Stimulated activated naive B cell treated with anti-CD40 and anti-IgM and Interleukin-4, amounts not matched to agents 10 μg/mL and 1 μg/mL and 100 μg/mL, for 72 hours (primary cell): ENCODE data around the gene LMF1.
"Not testable (repeated sequence)": the region's sequence is repeated elsewhere in the genome, so short reads cannot be mapped to it uniquely, and the experiment has no call there.

Source experiments
- ATAC-seq, 2 donors: fragments of 150-1000 bp; cut with Tn5 transposase; replicated peaks; 2 replicates each; pipeline ENCODE4 v1.10.0; 2021; ENCODE audit warnings: moderate library complexity in 1 of 2
- DNase-seq: peaks from one replicate; pipeline ENCODE4 v3.0.0; 2021
- H3K27ac Mint-ChIP-seq: one replicate; pipeline ENCODE4 v1.8.0; 2022; ENCODE audit warnings: mild to moderate bottlenecking, mixed read lengths
- H3K27me3 Mint-ChIP-seq, 2 donors: one replicate each; pipeline ENCODE4 v1.8.0; 2022; ENCODE audit warnings: mixed read lengths in 2 of 2
- H3K36me3 Mint-ChIP-seq, 2 donors: one replicate each; pipeline ENCODE4 v1.8.0; 2022; ENCODE audit warnings: mixed read lengths in 2 of 2, mild to moderate bottlenecking in 1 of 2
- H3K4me1 Mint-ChIP-seq, 2 donors: one replicate each; pipeline ENCODE4 v1.8.0; 2022; ENCODE audit warnings: mixed read lengths in 2 of 2, mild to moderate bottlenecking in 1 of 2
- H3K4me3 Mint-ChIP-seq, 2 donors: one replicate each; pipeline ENCODE4 v1.8.0; 2022; ENCODE audit warnings: mild to moderate bottlenecking in 2 of 2, mixed read lengths in 2 of 2, moderate library complexity in 1 of 2
- H3K9me3 Mint-ChIP-seq, 2 donors: one replicate each; pipeline ENCODE4 v1.8.0; 2022; ENCODE audit warnings: mixed read lengths in 2 of 2, mild to moderate bottlenecking in 1 of 2

The LMF1 gene

GRCh38 chr16:948767-949166, 22.0 kb downstream of the LMF1 start:
- not testable (repeated sequence) for DNase-seq, H3K4me1 Mint-ChIP-seq, H3K4me3 Mint-ChIP-seq, H3K27me3 Mint-ChIP-seq, ATAC-seq, H3K27ac Mint-ChIP-seq
- Mint-ChIP-seq H3K9me3 (peaks cover 5 to 10% of the 10 kb centered on the region in 2 donors), H3K36me3 (peaks cover 39 to 46% of the 10 kb centered on the region in 2 donors)

DNA sequence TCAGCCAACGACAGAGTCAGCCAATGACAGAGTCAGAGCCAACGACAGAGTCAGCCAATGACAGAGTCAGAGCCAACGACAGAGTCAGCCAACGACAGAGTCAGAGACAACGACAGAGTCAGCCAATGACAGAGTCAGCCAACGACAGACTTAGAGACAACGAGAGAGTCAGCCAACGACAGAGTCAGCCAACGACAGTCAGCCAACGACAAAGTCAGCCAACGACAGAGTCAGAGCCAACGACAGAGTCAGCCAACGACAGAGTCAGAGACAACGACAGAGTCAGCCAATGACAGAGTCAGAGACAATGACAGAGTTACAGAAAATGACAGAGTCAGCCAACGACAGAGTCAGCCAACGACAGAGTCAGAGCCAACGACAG, 22.9 kb downstream of the LMF1 start:
- not testable (repeated sequence) for ATAC-seq, H3K4me1 Mint-ChIP-seq, H3K4me3 Mint-ChIP-seq, H3K27ac Mint-ChIP-seq, H3K27me3 Mint-ChIP-seq, DNase-seq
- Mint-ChIP-seq H3K36me3 (peaks cover 42 to 49% of the 10 kb centered on the region in 2 donors), H3K9me3 (peaks cover 7 to 13% of the 10 kb centered on the region in 2 donors)

DNA sequence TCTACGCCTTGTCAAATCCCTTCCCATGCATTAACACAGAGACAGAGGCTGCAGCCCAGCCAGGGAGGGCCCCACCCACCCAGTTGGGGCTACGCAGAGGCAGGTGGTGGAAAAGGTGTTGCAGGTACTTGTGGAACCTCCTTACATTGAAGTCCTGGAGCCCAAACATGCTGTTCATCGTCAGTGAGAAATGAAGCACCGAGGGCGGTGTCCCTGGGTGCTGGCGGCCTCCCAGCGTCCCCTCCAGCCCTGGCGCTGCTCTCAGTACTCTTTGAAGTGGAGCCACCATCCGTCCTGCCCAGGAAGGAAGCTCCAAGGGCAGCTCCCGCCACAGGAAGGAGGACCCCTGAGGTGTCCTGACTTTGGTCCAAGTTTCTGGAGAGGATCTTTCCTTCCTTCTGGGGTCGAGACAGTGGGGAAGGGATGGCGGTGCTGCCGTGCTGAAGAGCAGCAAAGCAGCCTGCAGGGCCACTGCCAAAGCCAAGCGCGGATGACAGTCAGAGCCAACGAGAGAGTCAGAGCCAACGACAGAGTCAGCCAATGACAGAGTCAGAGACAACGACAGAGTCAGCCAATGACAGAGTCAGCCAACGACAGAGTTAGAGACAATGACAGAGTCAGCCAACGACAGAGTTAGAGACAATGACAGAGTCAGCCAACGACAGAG, 23.4 kb downstream of the LMF1 start:
- Mint-ChIP-seq H3K36me3 (peaks cover 45 to 52% of the 10 kb centered on the region in 2 donors), H3K27me3 (no peaks in the 10 kb centered on the region), H3K27ac (no peak overlapping the region), H3K9me3 (peaks cover 11 to 18% of the 10 kb centered on the region in 2 donors), H3K4me3 (no peak overlapping the region), H3K4me1 (peaks cover 0 to under 1% of the 10 kb centered on the region in 2 donors)
- no peak for ATAC-seq
- no peak for DNase-seq

DNA sequence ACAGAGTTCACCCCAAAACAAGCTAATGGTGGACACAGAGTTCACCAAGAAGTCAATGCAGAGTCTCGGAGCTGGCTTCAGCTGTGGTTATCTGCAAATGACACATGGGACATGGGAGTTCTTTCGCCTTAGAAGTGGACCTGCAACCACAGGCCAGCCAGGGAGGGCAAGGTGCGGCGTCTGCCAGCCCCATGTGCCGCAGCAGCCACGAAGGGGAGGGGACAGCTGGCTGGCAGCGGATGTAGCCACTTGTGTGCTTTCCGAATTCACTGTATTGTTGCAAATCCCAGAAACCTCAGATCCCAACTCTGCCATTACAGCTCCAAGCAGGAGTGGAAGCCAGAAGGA, 24.8 kb downstream of the LMF1 start:
- DNase-seq = no peak
- Mint-ChIP-seq H3K27me3 (no peaks in the 10 kb centered on the region), H3K27ac (no peak overlapping the region), H3K4me3 (no peak overlapping the region), H3K9me3 (peaks cover 20 to 30% of the 10 kb centered on the region in 2 donors), H3K36me3 (peaks cover 49 to 58% of the 10 kb centered on the region in 2 donors), H3K4me1 (no peaks in the 10 kb centered on the region)
- ATAC-seq = no peak

GRCh38 chr16:945271-946047, 25.3 kb downstream of the LMF1 start:
- no peak overlapping the region for H3K4me3 Mint-ChIP-seq
- peaks cover 51 to 63% of the 10 kb centered on the region in 2 donors for H3K36me3 Mint-ChIP-seq
- DNase-seq = no peak
- no peaks in the 10 kb centered on the region for H3K4me1 Mint-ChIP-seq
- no peaks in the 10 kb centered on the region for H3K27me3 Mint-ChIP-seq
- H3K27ac Mint-ChIP-seq = no peak overlapping the region
- H3K9me3 Mint-ChIP-seq = peaks cover 21 to 34% of the 10 kb centered on the region in 2 donors
- ATAC-seq = no peak

GRCh38 chr16:943971-944370, 26.8 kb downstream of the LMF1 start:
- Mint-ChIP-seq H3K27ac (no peak overlapping the region), H3K4me3 (no peak overlapping the region), H3K36me3 (peaks cover 65 to 78% of the 10 kb centered on the region in 2 donors), H3K4me1 (no peaks in the 10 kb centered on the region), H3K27me3 (no peaks in the 10 kb centered on the region), H3K9me3 (peaks cover 21 to 34% of the 10 kb centered on the region in 2 donors)
- ATAC-seq (no peak), DNase-seq (no peak)

- no peak overlapping the region for H3K27ac Mint-ChIP-seq
- peaks cover 75 to 86% of the 10 kb centered on the region in 2 donors for H3K36me3 Mint-ChIP-seq
- no peak for ATAC-seq
- H3K4me1 Mint-ChIP-seq = no peaks in the 10 kb centered on the region
- H3K9me3 Mint-ChIP-seq = peaks cover 21 to 34% of the 10 kb centered on the region in 2 donors
- no peaks in the 10 kb centered on the region for H3K27me3 Mint-ChIP-seq
- no peak for DNase-seq
- H3K4me3 Mint-ChIP-seq = no peak overlapping the region
Observed at GRCh38 chr16:942436-943060, 28.2 kb downstream of the LMF1 start.

GRCh38 chr16:939941-940340, 30.8 kb downstream of the LMF1 start:
- Mint-ChIP-seq H3K27me3 (no peaks in the 10 kb centered on the region), H3K4me3 (no peak overlapping the region), H3K36me3 (peaks cover 59 to 66% of the 10 kb centered on the region in 2 donors), H3K9me3 (peaks cover 21 to 34% of the 10 kb centered on the region in 2 donors), H3K27ac (peak overlapping the region; percentile 52), H3K4me1 (peaks cover 2 to 6% of the 10 kb centered on the region in 2 donors)
- no peak for ATAC-seq
- DNase-seq = no peak

DNA sequence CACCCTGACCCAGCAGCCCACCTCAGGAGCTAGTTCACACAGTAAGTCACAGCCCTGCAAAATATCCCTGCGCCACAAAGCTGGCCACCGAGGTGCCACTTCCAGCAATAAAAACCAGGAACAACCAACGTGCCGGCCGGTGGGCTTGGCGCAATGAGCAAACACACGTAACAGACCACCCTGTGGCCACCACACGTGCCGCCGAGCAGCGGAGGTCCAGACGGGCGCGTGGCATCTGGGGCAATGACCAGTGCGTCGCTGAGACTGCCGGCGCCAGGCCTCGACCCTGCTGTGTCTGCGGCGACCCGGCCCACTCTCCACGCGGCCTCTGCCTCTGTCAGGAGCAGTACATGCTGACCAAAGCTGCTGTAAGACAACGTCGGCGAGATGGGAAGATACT, 31.5 kb downstream of the LMF1 start:
- Mint-ChIP-seq H3K4me1 (peaks cover 2 to 6% of the 10 kb centered on the region in 2 donors), H3K4me3 (no peak overlapping the region), H3K9me3 (peaks cover 21 to 29% of the 10 kb centered on the region in 2 donors), H3K36me3 (peaks cover 55 to 60% of the 10 kb centered on the region in 2 donors), H3K27ac (no peak overlapping the region), H3K27me3 (no peaks in the 10 kb centered on the region)
- no peak for DNase-seq
- no peak for ATAC-seq

GRCh38 chr16:938752-939151, 32.0 kb downstream of the LMF1 start:
- no peak for DNase-seq
- peaks cover 51 to 56% of the 10 kb centered on the region in 2 donors for H3K36me3 Mint-ChIP-seq
- H3K4me1 Mint-ChIP-seq = peaks cover 2 to 6% of the 10 kb centered on the region in 2 donors
- no peak overlapping the region for H3K4me3 Mint-ChIP-seq
- peaks cover 16 to 23% of the 10 kb centered on the region in 2 donors for H3K9me3 Mint-ChIP-seq
- H3K27ac Mint-ChIP-seq = peak overlapping the region; percentile 25
- H3K27me3 Mint-ChIP-seq = no peaks in the 10 kb centered on the region
- ATAC-seq = no peak

DNA sequence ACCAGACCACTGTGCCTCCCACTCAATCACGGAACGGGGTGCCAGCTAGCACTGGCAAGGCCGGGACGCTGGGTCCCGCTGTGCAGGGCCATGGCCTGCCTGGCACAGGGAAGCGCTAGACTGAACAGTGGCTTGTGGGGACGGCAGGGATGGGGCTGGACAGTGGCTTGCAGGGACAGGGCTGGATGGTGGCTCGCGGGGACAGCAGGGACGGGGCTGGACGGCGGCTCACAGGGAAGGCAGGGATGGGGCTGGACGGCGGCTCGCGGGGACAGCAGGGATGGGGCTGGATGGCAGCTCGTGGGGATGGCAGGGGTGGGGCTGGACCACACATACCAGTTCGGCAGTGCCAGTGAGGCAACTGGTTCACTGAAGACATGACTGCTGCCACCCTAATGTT, 32.6 kb downstream of the LMF1 start:
- Mint-ChIP-seq H3K27ac (no peak overlapping the region), H3K36me3 (peaks cover 50 to 57% of the 10 kb centered on the region in 2 donors), H3K9me3 (peaks cover 14 to 21% of the 10 kb centered on the region in 2 donors), H3K27me3 (no peaks in the 10 kb centered on the region), H3K4me3 (no peak overlapping the region), H3K4me1 (peaks cover 2 to 6% of the 10 kb centered on the region in 2 donors)
- no peak for ATAC-seq
- DNase-seq = no peak

GRCh38 chr16:937723-938122, 33.1 kb downstream of the LMF1 start:
- H3K27me3 Mint-ChIP-seq = no peaks in the 10 kb centered on the region
- ATAC-seq (no peak), DNase-seq (no peak)
- peaks cover 51 to 59% of the 10 kb centered on the region in 2 donors for H3K36me3 Mint-ChIP-seq
- H3K27ac Mint-ChIP-seq = no peak overlapping the region
- peaks cover 2 to 6% of the 10 kb centered on the region in 2 donors for H3K4me1 Mint-ChIP-seq
- H3K4me3 Mint-ChIP-seq = no peak overlapping the region
- H3K9me3 Mint-ChIP-seq = peaks cover 13 to 19% of the 10 kb centered on the region in 2 donors

DNA sequence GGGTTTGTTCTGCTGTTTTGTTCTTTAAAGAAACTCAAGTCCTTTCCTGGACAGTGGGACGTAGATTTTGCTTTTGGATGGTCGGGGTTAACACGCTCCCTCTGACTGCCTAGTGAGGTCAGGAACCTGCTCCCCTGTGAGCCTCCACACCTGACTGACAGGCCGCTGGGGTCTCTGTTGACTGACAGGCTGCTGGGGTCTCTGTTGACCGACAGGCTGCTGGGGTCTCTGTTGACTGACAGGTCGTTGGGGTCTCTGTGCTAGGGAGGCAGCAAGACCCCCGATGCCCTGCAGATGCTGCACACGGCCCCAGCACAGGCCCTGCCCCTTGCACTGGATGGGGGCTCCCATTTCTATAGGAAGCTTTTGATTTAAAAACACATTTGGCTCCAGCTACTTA, 33.5 kb downstream of the LMF1 start:
- H3K9me3 Mint-ChIP-seq = peaks cover 9 to 15% of the 10 kb centered on the region in 2 donors
- peaks cover 47 to 56% of the 10 kb centered on the region in 2 donors for H3K36me3 Mint-ChIP-seq
- no peak overlapping the region for H3K27ac Mint-ChIP-seq
- DNase-seq = no peak
- ATAC-seq = no peak
- no peaks in the 10 kb centered on the region for H3K27me3 Mint-ChIP-seq
- H3K4me3 Mint-ChIP-seq = no peak overlapping the region
- H3K4me1 Mint-ChIP-seq = peaks cover 2 to 6% of the 10 kb centered on the region in 2 donors

DNA sequence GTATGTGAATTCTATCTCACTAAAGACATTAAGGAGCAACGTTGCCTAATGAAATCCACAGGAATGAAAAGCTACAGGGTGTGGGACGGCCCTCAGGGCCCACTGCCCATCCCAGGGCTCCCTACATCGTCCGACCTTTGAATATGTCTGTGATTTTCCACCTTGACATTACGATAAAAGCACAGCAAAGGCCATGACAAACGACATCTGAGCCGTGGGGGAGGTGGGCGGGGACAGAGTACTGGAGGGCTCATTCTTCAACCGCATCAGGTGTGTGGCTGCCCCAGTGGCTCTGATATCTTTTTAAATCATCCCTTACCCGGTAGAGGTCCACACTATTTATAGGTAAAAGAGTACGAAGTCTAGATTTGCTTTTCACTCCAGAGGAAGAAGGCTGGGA, 35.1 kb downstream of the LMF1 start:
- H3K36me3 Mint-ChIP-seq = peaks cover 33 to 46% of the 10 kb centered on the region in 2 donors
- no peak overlapping the region for H3K27ac Mint-ChIP-seq

More for the DNA sequence above, 35.1 kb downstream of the LMF1 start:
- no peaks in the 10 kb centered on the region for H3K27me3 Mint-ChIP-seq
- H3K4me3 Mint-ChIP-seq = no peak overlapping the region
- H3K9me3 Mint-ChIP-seq = peaks cover under 1% of the 10 kb centered on the region in 2 donors
- peaks cover 2 to 6% of the 10 kb centered on the region in 2 donors for H3K4me1 Mint-ChIP-seq
- ATAC-seq = no peak
- DNase-seq = no peak
